ENCODE results near the gene RPS21.

RPS21 gene

DNA sequence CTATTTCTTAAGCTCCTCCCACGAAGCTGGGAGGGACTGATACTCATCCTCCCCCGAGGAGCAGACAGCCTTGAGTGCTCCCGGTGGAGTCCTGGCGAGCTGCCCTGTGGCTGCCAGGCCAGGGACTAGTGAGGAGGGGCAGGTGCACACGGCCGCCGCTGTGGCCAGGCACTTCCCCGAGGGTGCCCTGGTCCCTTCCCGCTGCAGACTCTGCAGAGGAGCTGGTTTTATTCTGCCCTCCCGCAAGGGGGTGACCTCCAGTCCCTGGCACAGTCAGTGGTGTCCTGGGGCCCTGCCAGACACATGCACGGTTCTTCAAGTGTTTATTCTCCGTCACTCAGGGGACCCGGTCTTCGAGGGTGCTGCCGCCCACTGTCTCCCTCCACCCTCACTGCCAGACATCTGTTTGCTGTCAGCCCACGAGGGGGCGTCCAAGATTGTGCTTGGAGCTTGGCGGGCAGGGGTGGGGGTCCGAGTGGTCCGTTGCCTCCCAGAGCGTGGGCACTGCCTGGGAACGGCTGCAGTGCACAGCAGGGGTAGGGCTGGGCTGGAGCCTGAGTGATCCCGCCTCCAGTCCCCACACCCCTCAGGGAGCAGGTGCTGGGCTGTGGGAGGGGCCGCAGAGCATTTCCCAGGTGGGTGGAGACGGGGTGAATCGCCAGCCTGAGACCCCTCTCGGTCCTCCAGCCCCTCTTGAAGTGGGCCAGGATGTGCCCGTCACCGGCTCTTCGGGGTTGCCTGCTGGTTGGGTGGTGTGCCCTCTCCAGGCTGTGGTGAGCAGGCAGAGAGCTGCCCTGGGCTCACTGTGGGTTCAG lies 23.2 kb downstream of the RPS21 start:
- H3K36me3 ChIP-seq = no peaks in the 10 kb centered on the region
- H3K9me3 ChIP-seq = no peaks in the 10 kb centered on the region
- peaks cover 18% of the 10 kb centered on the region for H3K27me3 ChIP-seq
- TF ChIP-seq, protein P1, sequence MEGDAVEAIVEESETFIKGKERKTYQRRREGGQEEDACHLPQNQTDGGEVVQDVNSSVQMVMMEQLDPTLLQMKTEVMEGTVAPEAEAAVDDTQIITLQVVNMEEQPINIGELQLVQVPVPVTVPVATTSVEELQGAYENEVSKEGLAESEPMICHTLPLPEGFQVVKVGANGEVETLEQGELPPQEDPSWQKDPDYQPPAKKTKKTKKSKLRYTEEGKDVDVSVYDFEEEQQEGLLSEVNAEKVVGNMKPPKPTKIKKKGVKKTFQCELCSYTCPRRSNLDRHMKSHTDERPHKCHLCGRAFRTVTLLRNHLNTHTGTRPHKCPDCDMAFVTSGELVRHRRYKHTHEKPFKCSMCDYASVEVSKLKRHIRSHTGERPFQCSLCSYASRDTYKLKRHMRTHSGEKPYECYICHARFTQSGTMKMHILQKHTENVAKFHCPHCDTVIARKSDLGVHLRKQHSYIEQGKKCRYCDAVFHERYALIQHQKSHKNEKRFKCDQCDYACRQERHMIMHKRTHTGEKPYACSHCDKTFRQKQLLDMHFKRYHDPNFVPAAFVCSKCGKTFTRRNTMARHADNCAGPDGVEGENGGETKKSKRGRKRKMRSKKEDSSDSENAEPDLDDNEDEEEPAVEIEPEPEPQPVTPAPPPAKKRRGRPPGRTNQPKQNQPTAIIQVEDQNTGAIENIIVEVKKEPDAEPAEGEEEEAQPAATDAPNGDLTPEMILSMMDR (IDR thresholded peaks at IDR 0.05) = no peak
- no peak overlapping the region for H3K4me3 ChIP-seq (ENCODE audit: low read depth in 1 of 2, low read length in 1 of 2)
- H3K4me1 ChIP-seq (ENCODE audit: control insufficient read depth in 1 of 2, insufficient read depth in 1 of 2, low read depth in 1 of 2, low read length in 1 of 2) = peaks cover 28 to 34% of the 10 kb centered on the region in 2 experiments
- no peak overlapping the region for H3K27ac ChIP-seq

DNA sequence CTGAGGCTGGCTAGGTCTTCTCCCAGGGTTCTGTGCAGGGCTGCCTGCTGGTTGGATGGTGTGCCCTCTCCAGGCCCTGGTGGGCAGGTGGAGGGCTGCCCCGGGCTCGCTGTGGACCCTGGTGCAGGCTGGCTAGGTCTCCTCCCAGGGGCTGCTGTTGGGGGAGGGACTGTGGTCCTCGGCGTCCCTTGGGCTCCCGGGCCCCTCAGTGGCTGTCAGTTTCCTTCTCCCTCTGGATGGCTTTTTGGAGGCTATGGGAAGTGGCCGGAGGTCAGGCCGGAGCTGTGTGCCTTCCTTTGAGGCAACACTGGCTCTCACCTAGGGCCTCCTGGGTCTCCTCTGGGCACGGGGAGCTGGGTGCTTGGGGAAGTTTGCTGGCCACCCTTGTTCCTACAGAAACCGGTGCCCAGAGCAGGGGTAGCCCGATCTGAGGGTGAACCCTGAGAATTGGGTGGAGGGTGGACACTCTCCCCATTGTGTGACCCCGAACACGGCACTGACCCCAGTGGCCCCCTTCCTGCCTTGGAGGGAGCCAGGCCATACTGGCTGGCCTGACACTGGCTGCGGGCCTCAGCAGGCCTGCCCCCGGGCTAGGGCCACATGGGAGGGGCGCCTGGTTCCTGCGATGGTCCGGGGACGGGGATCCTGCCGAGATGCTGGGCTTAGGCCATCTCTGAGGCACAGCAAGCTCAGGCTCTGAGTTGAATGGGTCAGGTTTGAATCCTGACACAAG lies 24.0 kb downstream of the RPS21 start:
- Histone ChIP-seq H3K4me3 (ENCODE audit: low read depth in 1 of 2, low read length in 1 of 2) (no peak overlapping the region), H3K4me1 (ENCODE audit: control insufficient read depth in 1 of 2, insufficient read depth in 1 of 2, low read depth in 1 of 2, low read length in 1 of 2) (peaks cover 20 to 26% of the 10 kb centered on the region in 2 experiments), H3K27ac (no peak overlapping the region), H3K36me3 (no peaks in the 10 kb centered on the region), H3K27me3 (peaks cover 18% of the 10 kb centered on the region), H3K9me3 (no peaks in the 10 kb centered on the region)
- TF ChIP-seq, protein P1 (IDR thresholded peaks at IDR 0.05) = no peak

DNA sequence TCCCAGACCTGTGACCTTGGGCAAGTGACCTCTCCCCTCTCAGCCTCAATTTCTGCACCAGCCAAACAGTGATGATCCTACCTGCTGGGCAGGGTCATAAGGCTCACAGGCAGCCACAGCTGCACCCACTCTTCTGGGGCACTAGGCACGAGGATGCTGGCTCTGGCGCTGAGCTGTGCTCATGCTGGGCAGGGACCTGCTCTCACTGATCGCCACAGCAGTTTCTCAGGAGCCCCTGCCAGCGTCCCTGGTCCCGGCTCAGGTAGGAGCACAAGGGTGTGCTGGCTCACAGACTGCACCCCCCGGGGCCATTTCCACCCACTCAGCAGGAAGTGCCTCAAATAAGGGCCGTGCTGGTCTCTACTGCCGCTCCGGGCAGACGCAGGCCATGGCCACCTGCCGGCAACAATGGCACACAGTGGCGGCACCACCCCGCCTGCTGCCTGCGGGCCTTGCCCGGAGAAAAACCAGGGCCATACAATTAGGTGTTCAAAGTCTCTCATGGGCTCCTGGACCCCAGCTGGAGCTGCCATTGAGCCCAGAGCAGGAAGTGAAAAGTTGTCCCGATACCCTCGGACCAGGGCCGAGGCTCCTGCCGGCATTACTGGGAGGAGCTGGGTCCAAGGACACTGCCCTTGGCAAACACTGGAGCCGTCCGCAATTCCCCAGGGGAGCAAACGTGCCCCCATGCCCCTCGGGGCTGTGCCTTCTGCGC lies 24.7 kb downstream of the RPS21 start:
- Histone ChIP-seq H3K9me3 (no peaks in the 10 kb centered on the region), H3K27me3 (peaks cover 18% of the 10 kb centered on the region), H3K36me3 (no peaks in the 10 kb centered on the region), H3K27ac (no peak overlapping the region), H3K4me1 (ENCODE audit: control insufficient read depth in 1 of 2, insufficient read depth in 1 of 2, low read depth in 1 of 2, low read length in 1 of 2) (peaks cover 13 to 19% of the 10 kb centered on the region in 2 experiments), H3K4me3 (ENCODE audit: low read depth in 1 of 2, low read length in 1 of 2) (no peak overlapping the region)
- TF ChIP-seq, protein P1 (IDR thresholded peaks at IDR 0.05) = no peak

DNA sequence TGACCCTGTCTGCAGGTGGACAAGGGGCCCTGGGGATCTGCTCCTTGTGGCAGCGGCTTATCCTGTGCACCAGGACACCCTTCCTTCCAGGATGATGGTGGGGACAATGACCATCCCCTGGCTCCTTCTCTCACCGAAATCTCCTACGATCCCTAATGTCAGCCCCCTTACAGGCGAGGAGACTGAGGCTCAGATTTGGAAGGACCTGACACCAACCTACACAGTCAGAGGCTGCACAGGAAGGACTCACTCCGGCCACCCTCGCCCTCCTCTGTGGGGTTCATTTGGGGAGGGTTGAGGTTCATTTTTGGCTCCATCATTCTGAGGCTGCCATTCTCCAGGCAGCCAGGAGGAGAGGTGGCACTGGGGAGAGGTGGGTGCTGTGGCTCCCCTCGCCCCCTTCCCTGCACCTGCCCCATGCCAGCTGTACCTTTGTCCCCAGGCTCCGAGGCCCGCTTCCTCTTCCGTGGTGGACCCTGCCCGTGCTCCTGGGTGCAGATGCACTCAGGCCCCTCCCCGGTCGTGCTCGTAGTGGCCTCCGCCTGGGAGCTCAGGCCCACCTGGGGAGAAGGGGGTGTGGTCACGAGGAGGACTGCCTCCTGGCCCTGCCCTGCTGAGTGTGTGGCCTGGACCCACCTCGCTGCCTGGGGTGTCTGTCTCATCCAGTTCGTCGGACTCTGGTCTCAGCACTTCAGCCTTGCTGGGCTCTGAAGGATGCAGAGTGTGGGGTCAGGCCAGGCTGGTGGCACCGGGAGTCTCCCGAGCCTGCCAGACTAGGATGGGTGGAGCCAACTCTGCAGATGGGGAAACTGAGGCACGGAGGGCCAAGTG lies 25.5 kb downstream of the RPS21 start:
- Histone ChIP-seq H3K27ac (no peak overlapping the region), H3K4me3 (ENCODE audit: low read depth in 1 of 2, low read length in 1 of 2) (no peak overlapping the region), H3K27me3 (peaks cover 18% of the 10 kb centered on the region), H3K4me1 (ENCODE audit: control insufficient read depth in 1 of 2, insufficient read depth in 1 of 2, low read depth in 1 of 2, low read length in 1 of 2) (peaks cover 11 to 17% of the 10 kb centered on the region in 2 experiments), H3K36me3 (no peaks in the 10 kb centered on the region), H3K9me3 (no peaks in the 10 kb centered on the region)
- TF ChIP-seq, protein P1 (IDR thresholded peaks at IDR 0.05) = no peak
